Measurements from ENCODE around the gene ASTN2. TPM values are rescaled to one million over a fixed set of nuclear protein-coding genes. Genes with fewer than 3 reads are reported as not detected.

The ASTN2 gene
- total RNA-seq, 1 donor from 2014 or later = 13.6 TPM

GRCh38 chr9:117434566-117434965 lies 19.7 kb upstream of the ASTN2 start:
- H3K27me3 ChIP-seq (ENCODE audit: insufficient read depth, low read length) = no peaks in the 10 kb centered on the region
- no peaks in the 10 kb centered on the region for H3K4me1 ChIP-seq (ENCODE audit: insufficient read depth, low read length)
- H3K9me3 Mint-ChIP-seq (ENCODE audit: unreplicated experiment) = no peaks in the 10 kb centered on the region
- H3K4me3 ChIP-seq (ENCODE audit: insufficient read depth, low read depth, low read length) = no peak overlapping the region
- TF ChIP-seq EZH2 (IDR thresholded peaks at IDR 0.05; ENCODE audit: insufficient read depth, low read length) = no peak
- TF ChIP-seq, protein P1, sequence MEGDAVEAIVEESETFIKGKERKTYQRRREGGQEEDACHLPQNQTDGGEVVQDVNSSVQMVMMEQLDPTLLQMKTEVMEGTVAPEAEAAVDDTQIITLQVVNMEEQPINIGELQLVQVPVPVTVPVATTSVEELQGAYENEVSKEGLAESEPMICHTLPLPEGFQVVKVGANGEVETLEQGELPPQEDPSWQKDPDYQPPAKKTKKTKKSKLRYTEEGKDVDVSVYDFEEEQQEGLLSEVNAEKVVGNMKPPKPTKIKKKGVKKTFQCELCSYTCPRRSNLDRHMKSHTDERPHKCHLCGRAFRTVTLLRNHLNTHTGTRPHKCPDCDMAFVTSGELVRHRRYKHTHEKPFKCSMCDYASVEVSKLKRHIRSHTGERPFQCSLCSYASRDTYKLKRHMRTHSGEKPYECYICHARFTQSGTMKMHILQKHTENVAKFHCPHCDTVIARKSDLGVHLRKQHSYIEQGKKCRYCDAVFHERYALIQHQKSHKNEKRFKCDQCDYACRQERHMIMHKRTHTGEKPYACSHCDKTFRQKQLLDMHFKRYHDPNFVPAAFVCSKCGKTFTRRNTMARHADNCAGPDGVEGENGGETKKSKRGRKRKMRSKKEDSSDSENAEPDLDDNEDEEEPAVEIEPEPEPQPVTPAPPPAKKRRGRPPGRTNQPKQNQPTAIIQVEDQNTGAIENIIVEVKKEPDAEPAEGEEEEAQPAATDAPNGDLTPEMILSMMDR (IDR thresholded peaks at IDR 0.05; ENCODE audit: insufficient read depth, low read depth, low read length) = no peak
- H3K9me3 ChIP-seq (ENCODE audit: insufficient read depth, low read depth, low read length) = peaks cover 4% of the 10 kb centered on the region
- no peak overlapping the region for H2AFZ ChIP-seq (ENCODE audit: low read depth, low read length)
- no peak overlapping the region for H3K4me3 Mint-ChIP-seq (ENCODE audit: unreplicated experiment)
- no peaks in the 10 kb centered on the region for H3K79me2 ChIP-seq (ENCODE audit: insufficient read depth, low read length)
- H3K4me2 ChIP-seq (ENCODE audit: low read length) = no peak overlapping the region
- H3K36me3 ChIP-seq (ENCODE audit: insufficient read depth, low read length) = no peaks in the 10 kb centered on the region
- H3K27ac ChIP-seq (ENCODE audit: low read depth, low read length) = no peak overlapping the region
- DNase-seq (ENCODE audit: low read depth) = no peak
- H4K20me1 ChIP-seq (ENCODE audit: insufficient read depth, low read length) = no peaks in the 10 kb centered on the region
- no peak for FAIRE-seq
- no peaks in the 10 kb centered on the region for H3K27me3 Mint-ChIP-seq (ENCODE audit: low read depth, unreplicated experiment)
- H3K36me3 Mint-ChIP-seq (ENCODE audit: low read depth, unreplicated experiment) = no peaks in the 10 kb centered on the region
- no peaks in the 10 kb centered on the region for H3K4me1 Mint-ChIP-seq (ENCODE audit: low read depth, unreplicated experiment)
- no peak overlapping the region for H3K27ac Mint-ChIP-seq (ENCODE audit: unreplicated experiment)
- no peak overlapping the region for H3K9ac ChIP-seq (ENCODE audit: low read length)

DNA sequence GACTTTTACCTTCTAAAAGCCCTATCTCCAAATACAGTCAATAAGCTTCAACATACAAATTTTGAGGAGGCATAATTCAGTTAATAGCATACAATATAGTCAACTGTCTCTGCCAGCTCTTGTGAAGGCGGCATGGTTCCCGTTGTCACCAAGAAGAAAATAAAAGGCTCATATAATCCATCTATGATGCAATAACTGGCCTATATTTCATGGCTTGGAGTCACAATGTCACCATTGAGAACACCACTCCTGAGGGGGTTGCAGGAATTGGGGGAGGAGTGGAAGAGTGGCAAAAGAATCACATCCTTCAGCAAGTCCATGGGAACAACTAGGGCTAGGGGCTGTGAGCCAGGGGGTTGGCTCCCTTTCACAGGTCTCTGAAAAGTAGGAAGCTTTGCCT lies 16.0 kb upstream of the ASTN2 start:
- Histone ChIP-seq H3K4me3 (ENCODE audit: insufficient read depth, low read depth, low read length) (no peak overlapping the region), H2AFZ (ENCODE audit: low read depth, low read length) (no peak overlapping the region), H3K79me2 (ENCODE audit: insufficient read depth, low read length) (no peaks in the 10 kb centered on the region), H3K36me3 (ENCODE audit: insufficient read depth, low read length) (no peaks in the 10 kb centered on the region), H3K4me1 (ENCODE audit: insufficient read depth, low read length) (no peaks in the 10 kb centered on the region), H3K9me3 (ENCODE audit: insufficient read depth, low read depth, low read length) (peaks cover 4% of the 10 kb centered on the region), H3K27me3 (ENCODE audit: insufficient read depth, low read length) (no peaks in the 10 kb centered on the region), H3K4me2 (ENCODE audit: low read length) (no peak overlapping the region), H3K9ac (ENCODE audit: low read length) (no peak overlapping the region), H4K20me1 (ENCODE audit: insufficient read depth, low read length) (no peaks in the 10 kb centered on the region), H3K27ac (ENCODE audit: low read depth, low read length) (no peak overlapping the region)
- H3K4me3 Mint-ChIP-seq (ENCODE audit: unreplicated experiment) = no peak overlapping the region
- no peak overlapping the region for H3K27ac Mint-ChIP-seq (ENCODE audit: unreplicated experiment)
- FAIRE-seq (no peak), DNase-seq (ENCODE audit: low read depth) (no peak)
- no peaks in the 10 kb centered on the region for H3K27me3 Mint-ChIP-seq (ENCODE audit: low read depth, unreplicated experiment)
- TF ChIP-seq, protein P1 (IDR thresholded peaks at IDR 0.05; ENCODE audit: insufficient read depth, low read depth, low read length) = no peak
- no peaks in the 10 kb centered on the region for H3K4me1 Mint-ChIP-seq (ENCODE audit: low read depth, unreplicated experiment)
- no peaks in the 10 kb centered on the region for H3K36me3 Mint-ChIP-seq (ENCODE audit: low read depth, unreplicated experiment)
- no peaks in the 10 kb centered on the region for H3K9me3 Mint-ChIP-seq (ENCODE audit: unreplicated experiment)

DNA sequence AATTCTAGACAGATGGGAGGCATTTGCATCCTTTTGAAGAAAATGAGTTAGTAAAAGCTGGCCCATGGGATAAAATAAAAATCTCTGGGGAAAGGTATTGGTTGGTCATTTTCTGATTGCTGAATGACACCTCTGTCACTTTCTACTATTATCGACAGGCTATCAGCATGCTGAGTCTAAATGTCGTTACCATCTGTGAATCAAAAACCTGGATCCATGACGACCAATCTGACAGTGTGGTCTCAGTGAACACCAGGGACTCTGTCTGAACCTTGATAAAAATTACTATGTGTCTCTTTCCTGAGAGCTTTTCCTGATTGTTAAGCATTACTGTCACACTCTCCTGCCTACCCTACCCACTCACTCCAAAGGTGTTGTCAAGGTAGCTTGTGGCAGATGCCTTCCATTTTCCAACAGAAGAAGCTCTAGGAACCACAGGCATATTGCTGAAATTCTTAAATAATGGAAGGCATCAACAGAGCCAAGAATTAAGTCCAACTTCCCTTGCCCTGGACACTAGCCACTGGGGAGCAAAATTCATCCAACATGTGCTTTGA lies 12.6 kb upstream of the ASTN2 start:
- TF ChIP-seq, protein P1 (IDR thresholded peaks at IDR 0.05; ENCODE audit: insufficient read depth, low read depth, low read length) = no peak
- no peak for TF ChIP-seq EZH2 (IDR thresholded peaks at IDR 0.05; ENCODE audit: insufficient read depth, low read length)
- no peaks in the 10 kb centered on the region for H3K4me1 Mint-ChIP-seq (ENCODE audit: low read depth, unreplicated experiment)
- H3K79me2 ChIP-seq (ENCODE audit: insufficient read depth, low read length) = no peaks in the 10 kb centered on the region
- no peak for DNase-seq (ENCODE audit: low read depth)
- H3K27me3 Mint-ChIP-seq (ENCODE audit: low read depth, unreplicated experiment) = peaks cover 6% of the 10 kb centered on the region
- no peaks in the 10 kb centered on the region for H3K27me3 ChIP-seq (ENCODE audit: insufficient read depth, low read length)
- H3K4me3 Mint-ChIP-seq (ENCODE audit: unreplicated experiment) = no peak overlapping the region
- H2AFZ ChIP-seq (ENCODE audit: low read depth, low read length) = no peak overlapping the region
- no peak overlapping the region for H3K27ac Mint-ChIP-seq (ENCODE audit: unreplicated experiment)
- H3K9me3 Mint-ChIP-seq (ENCODE audit: unreplicated experiment) = no peaks in the 10 kb centered on the region
- no peak overlapping the region for H3K4me3 ChIP-seq (ENCODE audit: insufficient read depth, low read depth, low read length)
- no peak overlapping the region for H3K4me2 ChIP-seq (ENCODE audit: low read length)
- no peak for FAIRE-seq
- no peak overlapping the region for H3K27ac ChIP-seq (ENCODE audit: low read depth, low read length)
- H3K36me3 ChIP-seq (ENCODE audit: insufficient read depth, low read length) = no peaks in the 10 kb centered on the region
- H3K9ac ChIP-seq (ENCODE audit: low read length) = no peak overlapping the region
- H3K36me3 Mint-ChIP-seq (ENCODE audit: low read depth, unreplicated experiment) = no peaks in the 10 kb centered on the region
- no peaks in the 10 kb centered on the region for H4K20me1 ChIP-seq (ENCODE audit: insufficient read depth, low read length)
- peaks cover 4% of the 10 kb centered on the region for H3K9me3 ChIP-seq (ENCODE audit: insufficient read depth, low read depth, low read length)
- no peaks in the 10 kb centered on the region for H3K4me1 ChIP-seq (ENCODE audit: insufficient read depth, low read length)
